Activated CD4-positive, alpha-beta T cell treated with anti-CD3 and anti-CD28 coated beads for 48 hours (primary cell): ENCODE measurements around the gene ICE2.
"Not testable (repeated sequence)": the region's sequence is repeated elsewhere in the genome, so short reads cannot be mapped to it uniquely, and the experiment has no call there.

Experiments
- DNase-seq: peaks from one replicate; pipeline ENCODE4 v3.0.0-alpha.2; 2020

The ICE2 gene

DNA sequence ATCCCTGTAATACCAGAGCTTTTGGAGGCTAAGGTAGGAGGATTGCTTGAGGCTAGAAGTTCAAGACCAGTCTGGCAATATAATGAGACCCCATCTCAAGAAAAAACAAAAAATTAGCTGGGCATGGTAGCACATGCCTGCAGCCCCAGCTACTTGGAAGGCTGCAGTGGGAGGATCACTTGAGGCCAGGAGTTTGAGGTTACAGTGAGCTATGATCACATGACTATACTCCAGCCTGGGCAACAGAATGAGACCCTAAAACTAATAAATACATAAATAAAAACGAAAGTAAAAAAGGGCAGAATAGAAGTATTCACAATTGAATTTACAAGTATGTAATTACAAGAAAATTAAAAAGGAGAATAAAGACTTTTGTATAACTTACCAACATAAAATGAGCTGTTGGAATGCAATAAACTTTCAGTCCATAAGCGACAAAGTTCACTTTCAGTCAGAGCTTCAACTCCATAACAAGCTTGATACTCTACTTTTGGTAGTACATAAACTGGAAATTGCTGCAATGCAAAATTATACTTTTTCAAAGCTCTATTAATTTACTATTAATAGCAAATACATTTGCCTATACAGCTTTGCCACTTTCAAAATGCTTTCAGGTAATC, 36.8 kb downstream of the ICE2 start:
- no peak for DNase-seq

DNA sequence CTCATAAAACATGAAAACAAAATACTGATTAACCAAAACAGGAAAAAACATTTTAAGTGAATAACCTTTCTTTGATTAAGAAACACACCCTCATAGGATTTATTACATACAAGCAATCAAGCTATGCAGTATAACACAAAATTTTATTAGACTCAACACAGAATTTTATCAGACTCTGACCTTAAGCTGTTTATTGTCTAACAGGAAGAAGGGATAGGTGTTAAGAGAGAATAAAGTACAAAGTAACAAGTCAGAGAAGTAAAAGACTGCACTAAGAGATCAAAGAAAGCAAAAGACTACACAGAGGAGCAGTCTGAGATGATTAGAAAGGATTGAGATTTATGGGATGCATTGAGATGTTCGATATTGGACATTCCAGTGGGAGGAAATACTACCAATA, 37.6 kb downstream of the ICE2 start:
- no peak for DNase-seq

GRCh38 chr15:60438646-60439045, 40.3 kb downstream of the ICE2 start:
- no peak for DNase-seq

DNA sequence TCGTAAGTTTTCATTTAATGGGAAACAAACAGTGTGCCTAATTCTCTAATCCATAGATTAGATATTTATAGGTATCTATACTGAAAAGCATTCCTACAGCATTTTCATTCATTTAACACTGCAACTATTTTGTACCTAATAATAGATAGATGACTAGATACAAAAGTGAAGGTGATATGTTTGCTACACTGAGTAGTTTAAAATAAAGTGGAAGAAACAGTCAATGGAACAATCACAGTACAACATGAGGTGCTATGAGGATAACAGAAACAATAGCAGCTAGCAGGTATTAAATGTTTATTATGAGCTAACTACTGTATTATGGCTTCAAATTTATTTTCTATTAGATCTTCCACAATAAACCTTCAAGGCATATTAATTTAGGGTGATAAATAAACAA, 50.0 kb downstream of the ICE2 start:
- DNase-seq: no peak

- no peak for DNase-seq
Observed at GRCh38 chr15:60426870-60427508, 52.0 kb downstream of the ICE2 start.

- no peak for DNase-seq
Observed at GRCh38 chr15:60425461-60425860, 53.5 kb downstream of the ICE2 start.

- no peak for DNase-seq
Observed at GRCh38 chr15:60424006-60424405, 54.9 kb downstream of the ICE2 start.

- DNase-seq: no peak
Observed at GRCh38 chr15:60423537-60423936, 55.4 kb downstream of the ICE2 start.

DNA sequence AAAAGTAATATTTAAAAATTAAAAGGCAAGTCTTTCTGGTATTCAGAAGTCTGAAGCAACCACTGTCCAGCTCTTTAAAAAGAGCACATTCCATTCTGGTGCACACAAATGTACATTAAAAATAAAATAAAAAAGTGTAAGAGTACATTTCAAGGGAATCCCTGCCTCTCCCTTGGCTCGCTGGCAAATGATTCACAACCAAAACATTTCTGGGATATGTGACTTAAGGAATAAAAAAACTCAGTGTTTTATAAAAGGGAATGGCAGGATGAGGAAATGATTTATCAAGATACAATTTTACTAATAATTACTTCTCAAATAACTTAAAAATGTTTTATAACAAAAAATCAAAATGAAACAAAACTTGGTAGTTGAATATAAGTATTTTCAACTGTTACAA, 57.4 kb downstream of the ICE2 start:
- DNase-seq: no peak

DNA sequence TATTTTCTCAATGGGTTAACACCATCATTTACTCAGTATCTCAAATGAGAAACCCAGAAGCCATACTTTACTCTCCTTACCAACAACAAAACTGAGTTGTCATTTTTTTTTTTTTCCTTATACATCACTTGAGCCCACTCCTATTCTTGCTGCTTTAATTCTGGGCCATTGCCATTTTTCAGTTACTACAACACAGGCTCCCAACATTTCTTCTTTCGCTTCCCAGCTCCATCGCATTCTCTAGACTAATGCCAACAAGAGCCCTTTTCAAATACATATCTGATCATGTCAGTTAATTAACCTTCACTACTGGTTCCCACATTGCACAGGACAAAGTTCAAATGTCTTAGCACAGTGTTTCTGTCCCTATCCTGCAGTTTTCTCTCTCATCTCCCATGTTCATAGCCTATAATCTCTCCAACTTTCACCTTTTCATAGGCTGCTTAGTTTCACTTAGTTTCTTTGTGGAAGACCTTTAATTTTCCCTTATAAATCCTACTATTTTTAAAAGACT, 58.7 kb downstream of the ICE2 start:
- no peak for DNase-seq

- no peak for DNase-seq
Observed at GRCh38 chr15:60419753-60420152, 59.2 kb downstream of the ICE2 start.

DNA sequence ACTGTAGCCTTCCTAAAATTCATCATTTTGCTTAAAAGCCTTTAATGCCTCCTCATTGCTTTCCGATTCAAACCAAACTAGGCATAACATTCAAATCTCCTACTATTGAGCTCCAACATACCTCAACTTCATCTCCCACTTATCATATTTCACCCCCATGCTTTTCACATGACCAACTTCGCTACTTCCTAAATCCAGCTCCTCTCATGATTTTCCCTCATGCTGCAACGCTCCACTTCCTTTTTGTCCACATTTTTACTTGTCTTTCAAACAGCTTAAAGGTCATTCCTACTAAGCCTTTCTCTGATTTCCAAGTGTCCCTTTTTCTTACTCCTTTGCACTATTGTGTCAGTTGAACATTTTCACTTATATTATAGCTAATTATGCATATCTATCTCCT, 60.8 kb downstream of the ICE2 start:
- no peak for DNase-seq

DNA sequence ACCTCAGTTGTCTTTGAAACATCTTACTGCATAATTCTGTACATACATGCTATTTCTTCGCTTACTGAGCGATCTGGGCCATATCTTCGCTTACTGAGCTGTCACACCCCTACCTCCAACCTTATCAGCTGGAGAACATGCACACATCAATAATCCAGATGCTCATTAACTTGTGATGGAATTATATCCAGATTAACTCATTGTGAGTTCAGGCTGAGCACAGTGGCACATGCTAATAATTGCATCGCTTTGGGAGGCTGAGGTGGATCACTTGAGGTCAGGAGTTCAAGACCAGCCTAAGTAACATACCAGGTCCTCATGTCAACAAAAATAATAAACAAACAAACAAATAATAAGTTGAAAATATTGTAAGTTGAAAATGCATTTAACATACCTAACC, 61.8 kb downstream of the ICE2 start:
- DNase-seq: no peak

GRCh38 chr15:60416484-60416883, 62.5 kb downstream of the ICE2 start:
- DNase-seq: no peak

DNA sequence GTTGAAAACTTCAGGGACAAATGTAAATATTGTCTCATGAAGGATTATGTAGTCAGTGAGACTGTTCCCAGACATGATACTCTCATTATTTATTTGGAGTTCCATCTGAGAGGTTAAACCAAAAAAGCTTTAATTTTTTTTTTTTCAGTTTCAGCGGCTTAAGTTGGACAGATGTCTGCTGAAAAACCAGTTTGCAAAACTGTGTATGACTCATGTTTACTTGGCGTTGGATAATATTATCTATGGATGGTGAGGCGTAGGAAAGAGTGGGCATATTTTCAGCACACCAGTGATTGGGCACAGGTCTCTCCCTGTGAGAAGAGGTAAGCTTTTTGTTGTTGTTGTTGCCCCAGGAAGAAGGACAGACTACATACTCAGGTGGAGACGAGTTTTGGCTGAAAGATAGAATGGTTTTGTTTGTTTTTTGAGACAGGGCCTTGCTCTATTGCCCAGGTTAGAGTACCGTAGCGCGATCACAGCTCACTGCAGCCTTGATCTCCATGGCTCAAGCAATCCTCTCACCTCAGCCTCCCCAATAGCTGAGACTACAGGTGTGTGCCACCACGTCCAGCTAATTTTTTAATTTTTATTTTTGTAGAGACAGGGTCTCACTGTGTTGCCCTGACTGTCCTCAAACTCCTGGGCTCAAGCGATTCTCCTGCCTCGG, 64.8 kb downstream of the ICE2 start:
- DNase-seq: no peak

- DNase-seq: no peak
Observed at GRCh38 chr15:60413231-60413824, 65.6 kb downstream of the ICE2 start.

DNA sequence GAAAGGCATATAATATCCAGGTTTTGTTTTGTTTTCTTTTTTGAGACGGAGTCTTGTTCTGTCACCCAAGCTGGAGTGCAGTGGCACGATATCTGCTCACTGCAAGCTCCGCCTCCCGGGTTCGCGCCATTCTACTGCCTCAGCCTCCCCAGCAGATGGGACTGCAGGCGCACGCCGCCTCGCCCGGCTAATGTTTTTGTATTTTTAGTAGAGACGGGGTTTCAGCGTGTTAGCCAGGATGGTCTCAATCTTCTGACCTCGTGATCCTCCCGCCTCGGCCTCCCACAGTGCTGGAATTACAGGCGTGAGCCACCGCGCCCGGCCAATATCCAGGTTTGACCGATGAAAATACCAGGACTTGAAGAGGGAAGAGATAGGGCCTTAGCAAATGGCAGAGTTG, 66.1 kb downstream of the ICE2 start:
- DNase-seq: not testable (repeated sequence)

- no peak for DNase-seq
Observed at GRCh38 chr15:60411774-60412425, 67.0 kb downstream of the ICE2 start.

- not testable (repeated sequence) for DNase-seq
Observed at GRCh38 chr15:60410350-60410749, 68.6 kb downstream of the ICE2 start.

GRCh38 chr15:60408463-60408981, 70.4 kb downstream of the ICE2 start:
- DNase-seq: no peak

DNA sequence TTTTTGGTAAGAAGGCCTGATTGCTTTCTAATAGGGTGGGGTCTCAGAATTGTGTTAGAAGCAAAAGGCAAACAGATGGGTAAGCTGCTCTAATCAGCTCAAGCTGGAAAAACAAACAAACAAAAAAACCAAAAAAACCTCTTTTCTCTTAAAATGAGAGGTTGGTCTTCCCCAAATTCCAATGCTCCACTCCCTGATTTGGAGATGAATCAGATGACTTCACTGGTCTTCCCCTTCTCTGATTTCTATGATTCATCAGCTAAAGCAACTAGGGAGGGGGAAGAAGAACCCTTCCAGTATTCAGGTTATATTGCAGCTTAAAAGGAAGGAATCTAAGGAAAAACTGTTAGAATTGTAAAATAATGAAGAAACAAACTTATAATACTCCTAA, 71.5 kb downstream of the ICE2 start:
- DNase-seq: no peak

GRCh38 chr15:60406513-60407414, 72.2 kb downstream of the ICE2 start:
- no peak for DNase-seq
